HG03039 (cell line): ENCODE results near the gene RIPK4.
"Not testable (repeated sequence)": the region's sequence is repeated elsewhere in the genome, so short reads cannot be mapped to it uniquely, and the experiment has no call there.

Source experiments
- ATAC-seq: cut with Tn5 transposase; IDR thresholded peaks from one replicate; pipeline ENCODE4 v1.9.1; 2021; ENCODE audit warnings: mild to moderate bottlenecking, moderate library complexity; ENCODE audit not compliant: unreplicated experiment

Gene RIPK4

DNA sequence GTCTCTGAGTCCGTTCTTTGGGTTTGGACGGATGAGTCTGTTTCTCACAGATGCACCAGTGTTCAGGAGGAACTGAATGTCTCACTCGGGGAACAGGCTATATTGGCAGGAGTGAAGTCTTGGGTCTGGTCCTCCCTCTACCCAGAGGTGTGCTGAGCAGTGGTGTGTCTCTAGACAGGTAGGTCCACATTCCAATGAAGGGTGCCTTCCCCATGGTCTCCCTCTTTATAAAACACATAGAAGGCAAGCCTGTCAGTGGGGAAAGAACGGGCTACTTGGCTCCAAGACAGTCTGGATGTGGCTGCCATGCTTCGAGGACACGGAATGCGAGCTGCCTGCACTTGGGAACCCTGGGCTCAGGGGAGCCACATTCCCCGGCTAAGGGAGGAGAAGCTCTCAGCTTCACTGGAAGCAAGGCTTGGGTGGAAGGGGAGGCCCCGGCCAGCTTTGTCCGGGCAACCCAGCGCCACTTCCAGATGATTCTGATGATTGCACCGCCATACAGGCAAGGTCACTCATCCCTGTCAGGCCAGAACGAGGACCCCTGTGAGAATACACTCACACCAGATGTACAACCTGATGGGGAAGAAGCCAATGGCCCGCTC is 29.7 kb upstream of the RIPK4 start:
- no peak for ATAC-seq

DNA sequence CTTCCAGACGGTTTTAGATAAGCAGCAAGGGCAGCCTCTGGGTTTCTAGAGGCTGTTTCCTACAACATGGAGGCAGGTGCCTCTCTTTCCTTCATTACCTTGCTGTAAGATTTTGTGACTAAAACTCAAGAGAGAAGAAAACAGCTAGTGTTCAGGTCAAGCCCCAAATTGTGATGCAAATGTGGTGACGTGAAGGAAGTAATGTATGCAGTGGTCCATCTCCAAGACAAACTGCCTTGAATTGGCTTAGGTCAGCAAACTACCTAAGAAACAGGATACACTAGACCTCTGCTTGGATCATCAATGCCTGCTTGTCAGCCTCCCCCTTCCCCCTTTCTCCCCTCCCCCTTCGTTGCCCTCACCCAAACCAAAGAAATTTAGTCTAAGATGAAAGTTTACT is 28.9 kb upstream of the RIPK4 start:
- ATAC-seq, result no peak

DNA sequence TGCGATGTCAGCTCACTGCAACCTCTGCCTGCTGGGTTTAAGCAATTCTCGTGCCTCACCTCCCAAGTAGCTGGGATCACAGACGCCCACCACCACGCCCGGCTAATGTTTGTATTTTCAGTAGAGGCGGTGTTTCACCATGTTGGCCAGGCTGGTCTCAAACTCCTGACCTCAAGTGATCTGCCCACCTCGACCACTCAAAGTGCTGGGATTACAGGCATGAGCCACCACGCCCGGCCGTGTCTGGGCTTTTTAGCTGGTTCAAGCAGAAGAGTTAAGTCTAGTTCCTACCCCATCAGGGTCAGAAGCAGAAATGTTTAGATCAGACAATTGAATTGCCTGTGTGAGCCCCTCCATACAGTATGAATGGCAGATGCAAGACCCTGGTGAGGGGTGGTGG is 27.7 kb upstream of the RIPK4 start:
- ATAC-seq, result no peak

DNA sequence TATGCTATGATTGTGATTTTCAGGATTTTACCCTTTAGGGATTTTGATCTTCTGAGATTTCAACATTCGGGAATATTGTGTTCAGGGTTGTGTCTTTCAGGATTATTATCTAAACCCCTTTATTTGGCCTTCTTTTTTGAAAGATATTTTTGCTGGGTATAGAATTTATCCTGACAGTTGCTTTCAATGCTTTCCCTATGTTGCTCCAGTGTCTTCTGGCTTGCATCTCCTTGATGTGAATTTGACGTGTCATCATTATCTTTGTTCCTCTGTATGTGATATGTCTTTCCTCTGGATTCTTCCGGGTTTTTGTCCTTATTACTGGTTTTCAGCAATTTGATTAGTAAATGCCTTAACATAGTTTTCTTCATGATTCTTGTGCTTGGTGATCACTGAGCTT is 25.9 kb upstream of the RIPK4 start:
- ATAC-seq, result no peak

DNA sequence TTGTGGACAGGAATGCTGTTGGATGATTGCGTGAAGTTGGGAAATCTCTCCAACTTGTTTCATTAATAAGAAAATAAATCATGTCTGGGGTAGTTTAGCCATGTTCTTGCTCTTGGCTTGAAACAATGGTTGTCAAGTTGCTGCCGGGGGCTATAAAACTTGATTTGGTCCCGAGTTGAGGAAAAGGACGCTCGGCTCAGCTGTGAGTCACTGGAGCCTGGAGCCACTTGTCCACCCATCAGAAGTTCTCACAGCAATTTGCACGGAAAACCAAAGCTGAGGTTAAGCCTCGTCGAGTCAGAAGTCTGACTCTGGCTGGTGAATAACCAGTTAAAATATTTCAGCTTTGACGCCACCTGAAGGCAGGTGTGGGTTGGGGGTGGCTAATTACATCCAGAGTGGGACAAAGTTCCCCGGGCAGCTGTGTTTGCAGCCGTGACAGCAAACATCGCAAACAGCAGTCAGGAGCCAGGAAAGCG is 19.7 kb upstream of the RIPK4 start:
- no peak for ATAC-seq

DNA sequence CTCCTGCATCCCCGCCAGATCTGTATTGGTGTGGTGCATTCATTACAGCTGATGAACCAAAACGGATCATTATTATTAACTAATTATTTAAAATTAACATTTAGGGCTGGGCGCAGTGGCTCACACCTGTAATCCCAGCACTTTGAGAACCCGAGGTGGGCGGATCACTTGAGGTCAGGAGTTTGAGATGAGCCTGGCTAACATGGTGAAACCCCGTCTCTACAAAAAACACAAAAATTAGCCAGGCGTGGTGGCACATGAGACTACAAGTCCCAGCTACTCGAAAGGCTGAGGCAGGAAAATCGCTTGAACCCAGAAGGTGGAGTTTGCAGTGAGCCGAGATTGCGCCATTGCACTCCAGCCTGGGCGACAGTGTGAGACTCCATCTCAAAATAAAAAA is 18.4 kb upstream of the RIPK4 start:
- not testable (repeated sequence) for ATAC-seq

DNA sequence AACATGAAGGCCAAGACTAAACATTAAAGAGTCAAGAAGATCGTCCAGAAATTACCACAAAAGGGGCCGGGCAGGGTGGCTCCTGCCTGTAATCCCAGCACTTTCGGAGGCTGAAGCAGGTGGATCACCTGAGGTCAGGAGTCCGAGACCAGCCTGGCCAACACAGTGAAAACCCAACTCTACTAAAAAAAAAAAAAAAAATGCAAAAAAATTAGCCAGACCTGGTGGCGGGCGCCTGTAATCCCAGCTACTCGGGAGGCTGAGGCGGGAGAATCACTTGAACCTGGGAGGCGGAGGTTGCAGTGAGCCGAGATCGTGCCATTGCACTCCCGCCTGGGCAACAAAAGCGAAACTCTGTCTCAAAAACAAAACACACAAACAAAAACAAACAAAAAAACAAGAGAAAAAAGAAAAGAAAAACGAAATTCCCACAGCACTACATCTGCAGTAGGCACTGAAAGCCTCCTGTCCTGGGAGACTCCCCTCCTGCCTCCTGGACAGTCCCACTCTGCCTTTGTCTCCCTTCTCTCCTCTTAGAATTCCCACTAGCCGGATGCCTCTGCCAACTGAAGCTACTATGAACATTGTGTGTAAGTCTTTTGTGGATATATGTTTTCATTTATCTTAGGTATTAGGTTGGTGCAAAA is 17.7 kb upstream of the RIPK4 start:
- ATAC-seq, result no peak

DNA sequence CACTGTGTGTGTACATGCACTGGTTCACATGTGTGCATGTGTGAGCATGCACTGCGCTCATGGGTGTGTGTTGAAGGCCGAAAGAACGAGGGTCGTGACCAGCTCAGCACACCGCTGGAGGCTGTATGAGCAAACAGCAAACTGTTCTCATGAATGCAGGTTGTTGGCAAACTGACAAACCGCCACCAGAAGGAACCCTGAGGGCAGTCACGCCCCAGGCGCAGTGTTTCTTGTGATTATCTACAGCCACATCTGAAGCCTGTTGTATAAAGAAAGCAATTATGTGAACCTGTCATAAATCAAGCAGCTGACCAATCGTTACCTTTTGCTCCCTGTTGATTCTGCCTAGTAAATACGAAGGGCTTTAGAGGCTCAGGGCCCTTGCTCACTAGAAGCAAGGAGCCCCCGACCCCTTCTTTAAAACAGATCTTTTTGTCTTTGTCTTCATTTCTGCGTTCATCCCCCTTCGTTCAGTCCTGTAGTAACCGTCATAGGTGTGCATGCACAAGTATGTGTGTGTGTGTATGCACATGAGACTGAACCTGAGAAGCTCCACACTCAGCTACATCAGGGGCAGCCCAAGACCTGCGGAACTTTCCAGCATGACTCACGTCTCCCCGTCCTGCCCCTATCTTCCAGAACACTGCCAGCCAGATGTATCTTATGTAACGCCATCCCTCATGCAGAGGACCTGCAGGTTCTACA is 16.8 kb upstream of the RIPK4 start:
- no peak for ATAC-seq

DNA sequence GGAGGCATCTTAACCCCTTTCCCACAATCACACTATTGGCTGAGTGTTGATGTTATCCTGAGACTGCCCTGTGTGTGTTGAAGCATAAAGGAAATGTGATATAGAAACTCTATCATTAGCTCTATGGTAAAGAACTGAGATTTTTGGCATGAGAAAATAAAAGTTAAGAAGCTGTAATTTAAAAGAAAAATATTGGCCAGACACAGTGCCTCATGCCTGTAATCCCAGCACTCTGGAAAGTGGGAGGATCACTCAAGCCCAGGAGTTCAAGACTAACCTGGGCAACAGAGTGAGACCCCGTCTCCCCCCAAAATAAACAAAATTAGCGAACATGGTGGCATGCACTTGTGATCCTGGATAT is 14.2 kb upstream of the RIPK4 start:
- ATAC-seq, result no peak

DNA sequence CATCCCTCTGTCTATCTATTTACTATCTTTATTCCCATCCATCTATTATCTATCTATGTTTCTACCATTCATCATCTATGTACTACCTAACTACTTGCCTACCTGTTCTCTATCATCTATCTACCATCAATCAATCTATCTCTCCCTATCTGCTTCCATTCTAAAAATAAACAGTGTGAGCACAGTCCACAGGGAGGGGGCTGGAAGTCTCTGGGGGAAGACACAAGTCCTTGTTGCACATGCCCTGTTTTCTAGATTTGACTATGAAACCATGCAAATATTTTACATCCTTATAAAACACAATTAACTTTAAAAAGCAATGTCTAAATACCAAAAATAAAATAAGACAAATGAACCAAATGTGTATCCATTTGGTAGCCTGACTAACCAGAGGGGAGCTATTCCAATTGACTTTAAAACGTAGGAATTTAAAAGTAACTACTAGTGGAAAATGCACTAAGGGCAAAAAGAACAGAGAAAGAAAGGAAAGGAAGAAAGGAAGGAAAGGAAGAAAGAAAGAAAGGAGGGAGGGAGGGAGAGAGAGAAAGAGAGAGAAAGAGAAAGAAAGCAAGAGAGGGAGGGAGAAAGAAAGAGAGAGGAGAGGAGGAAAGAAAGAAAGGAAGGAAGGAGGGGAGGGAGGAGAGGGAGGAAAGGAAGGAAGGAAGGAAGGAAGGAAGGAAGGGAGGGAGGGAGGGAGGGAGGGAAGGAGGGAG is 13.6 kb upstream of the RIPK4 start:
- ATAC-seq, result no peak

DNA sequence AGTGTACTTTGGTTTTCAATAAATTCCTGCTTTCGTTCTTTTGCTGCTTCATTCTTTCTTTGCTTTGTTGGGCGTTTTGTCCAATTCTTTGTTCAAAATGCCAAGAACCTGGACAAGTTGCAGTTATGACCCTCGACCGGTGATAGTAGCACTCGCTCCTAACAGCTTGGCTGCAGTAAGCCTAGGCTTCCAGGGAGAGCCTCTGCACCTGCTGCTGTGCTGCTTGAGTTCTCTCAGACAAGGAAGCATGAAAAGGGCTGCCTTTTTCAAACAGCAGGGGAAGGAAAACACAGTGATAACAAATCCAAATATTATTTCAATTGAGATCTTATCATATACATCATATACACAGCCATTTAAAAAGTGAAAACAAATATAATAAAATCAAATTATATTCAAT is 12.8 kb upstream of the RIPK4 start:
- no peak for ATAC-seq

DNA sequence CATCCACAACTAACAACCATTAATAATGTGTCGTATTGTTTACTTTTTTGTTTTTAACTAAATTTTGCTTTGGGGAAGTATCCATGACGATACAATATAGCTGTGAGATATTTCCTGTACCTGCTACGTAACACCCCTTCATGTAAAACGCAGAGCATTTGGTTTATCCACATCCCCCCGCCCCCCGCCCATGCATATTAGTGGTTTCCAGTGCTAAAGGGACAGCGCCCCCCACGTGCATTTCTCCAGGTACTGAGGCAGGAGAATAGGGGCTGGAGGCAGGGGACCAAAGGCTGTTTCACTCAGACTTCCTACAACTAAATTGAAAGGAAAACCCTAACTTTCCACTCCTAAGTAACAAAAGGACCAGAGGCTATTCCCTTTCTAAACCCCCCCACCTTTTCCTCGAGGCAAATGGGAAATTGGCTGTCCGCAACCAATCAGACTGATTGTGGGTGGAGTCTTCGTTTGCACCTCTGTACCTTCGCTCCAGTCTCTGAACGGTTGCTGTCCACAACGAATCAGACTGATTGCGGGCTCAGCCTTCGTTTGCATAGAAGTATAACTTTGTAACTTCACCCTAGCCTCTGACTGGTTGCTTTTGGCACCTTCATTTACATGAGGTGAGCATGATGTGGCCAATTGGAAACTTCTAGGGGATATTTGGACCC is 12.2 kb upstream of the RIPK4 start:
- ATAC-seq, result no peak

DNA sequence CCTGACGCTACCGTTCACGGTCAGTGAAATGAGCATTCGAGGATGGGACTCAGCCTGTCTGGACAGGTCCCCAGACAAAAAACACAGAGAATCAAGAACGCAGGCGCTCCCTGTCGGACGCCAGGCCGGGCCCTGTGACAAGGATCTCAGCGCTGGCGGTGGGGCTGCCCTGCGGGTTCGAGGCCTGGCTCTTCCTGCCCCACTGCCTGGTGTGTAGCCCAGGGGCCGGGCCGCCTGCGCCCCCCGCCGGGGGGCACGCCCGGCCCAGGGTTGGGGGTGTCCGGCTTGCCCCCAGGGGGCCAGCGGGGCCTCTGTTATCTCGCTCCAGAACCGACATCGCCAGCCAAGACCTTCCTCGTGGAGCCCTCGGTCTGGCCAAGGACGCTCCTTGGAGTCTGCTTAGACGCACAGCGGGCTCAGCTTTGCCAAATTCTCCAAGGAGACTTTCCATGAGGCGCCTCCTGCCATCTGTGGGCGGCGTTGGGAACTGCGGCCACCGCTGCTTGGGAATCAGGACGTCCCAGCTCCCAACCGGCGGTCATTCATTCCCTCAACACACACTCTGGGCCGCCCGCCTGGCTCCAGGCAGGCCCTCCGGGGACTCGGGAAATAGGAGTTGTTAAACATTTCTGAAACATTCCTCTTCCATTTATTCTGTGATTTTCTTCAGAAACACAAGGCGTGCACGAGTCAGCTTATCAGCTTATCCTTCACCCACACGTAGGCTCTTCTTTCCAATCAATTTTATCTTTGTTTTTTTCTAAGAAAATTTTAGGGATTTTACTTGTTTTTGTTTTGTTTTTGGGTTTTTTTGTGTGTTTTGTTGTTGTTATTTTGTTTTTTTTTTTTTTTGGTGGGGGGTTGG is 11.3 kb upstream of the RIPK4 start:
- no peak for ATAC-seq

DNA sequence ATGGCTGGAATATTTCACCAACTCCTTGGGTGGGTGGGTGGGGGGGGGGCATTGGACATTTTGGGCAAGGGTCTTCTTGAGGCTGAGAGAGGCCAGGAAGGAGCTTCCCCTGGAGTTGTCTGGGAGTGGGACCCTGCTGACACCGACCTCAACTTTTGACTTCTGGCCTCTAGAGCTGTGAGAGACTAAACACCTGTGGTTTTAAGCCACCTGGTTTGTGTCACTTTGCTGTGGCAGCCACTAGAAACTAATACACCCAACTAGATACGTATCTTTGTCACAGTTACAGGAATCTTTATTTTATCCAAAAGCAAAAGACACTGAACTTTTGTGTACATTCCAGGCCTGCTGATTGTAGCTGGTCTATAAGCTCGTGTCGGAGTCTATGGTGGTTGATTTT is 9.9 kb upstream of the RIPK4 start:
- no peak for ATAC-seq

DNA sequence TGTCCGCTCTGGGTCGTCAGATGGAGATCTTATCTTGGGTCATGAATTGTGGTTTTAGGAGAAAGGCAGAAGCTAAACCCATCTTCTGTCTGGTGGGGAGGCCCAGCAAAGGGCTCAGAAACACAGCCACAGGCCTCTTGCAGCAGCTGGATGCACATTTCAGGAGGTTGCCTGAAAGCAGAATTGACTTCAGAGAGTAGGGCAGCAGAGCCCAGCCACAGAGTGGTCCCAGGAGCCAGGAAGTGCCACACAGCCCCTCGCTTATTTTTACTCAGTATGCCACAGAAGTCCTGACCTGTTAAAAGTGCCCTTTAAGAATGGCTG is 8.3 kb upstream of the RIPK4 start:
- no peak for ATAC-seq

DNA sequence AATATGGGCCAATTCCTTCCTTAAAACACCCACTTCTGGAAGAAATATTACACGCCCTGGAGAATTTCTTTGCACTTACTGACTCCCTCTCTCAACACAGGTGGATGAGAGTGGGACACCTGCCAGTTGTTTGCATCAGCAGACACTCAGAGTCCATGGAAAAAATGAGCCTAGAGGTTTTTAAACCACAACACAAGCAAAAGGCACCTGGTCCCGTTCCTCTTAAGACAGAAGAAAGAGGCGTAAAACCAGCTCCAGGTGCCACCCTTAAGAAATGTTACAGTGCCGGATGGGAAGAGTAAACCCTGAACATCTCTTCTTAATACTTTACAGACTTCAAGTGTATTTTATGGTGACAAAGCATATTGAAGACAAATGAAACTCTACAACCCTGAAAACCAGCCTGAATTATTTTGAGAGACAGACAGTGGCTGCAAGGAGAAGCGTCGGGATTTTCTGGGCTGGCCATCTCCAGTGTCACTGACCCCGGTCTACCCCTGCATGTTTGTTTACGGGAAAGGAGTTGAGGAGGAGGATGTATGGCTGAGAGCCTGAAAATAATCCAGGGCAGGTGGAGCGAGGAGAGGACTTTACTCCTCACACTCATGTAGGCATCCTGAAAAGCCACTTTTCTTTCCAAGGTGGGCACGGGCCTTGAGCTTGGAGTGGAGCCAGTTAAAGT is 7.8 kb upstream of the RIPK4 start:
- ATAC-seq, result no peak

DNA sequence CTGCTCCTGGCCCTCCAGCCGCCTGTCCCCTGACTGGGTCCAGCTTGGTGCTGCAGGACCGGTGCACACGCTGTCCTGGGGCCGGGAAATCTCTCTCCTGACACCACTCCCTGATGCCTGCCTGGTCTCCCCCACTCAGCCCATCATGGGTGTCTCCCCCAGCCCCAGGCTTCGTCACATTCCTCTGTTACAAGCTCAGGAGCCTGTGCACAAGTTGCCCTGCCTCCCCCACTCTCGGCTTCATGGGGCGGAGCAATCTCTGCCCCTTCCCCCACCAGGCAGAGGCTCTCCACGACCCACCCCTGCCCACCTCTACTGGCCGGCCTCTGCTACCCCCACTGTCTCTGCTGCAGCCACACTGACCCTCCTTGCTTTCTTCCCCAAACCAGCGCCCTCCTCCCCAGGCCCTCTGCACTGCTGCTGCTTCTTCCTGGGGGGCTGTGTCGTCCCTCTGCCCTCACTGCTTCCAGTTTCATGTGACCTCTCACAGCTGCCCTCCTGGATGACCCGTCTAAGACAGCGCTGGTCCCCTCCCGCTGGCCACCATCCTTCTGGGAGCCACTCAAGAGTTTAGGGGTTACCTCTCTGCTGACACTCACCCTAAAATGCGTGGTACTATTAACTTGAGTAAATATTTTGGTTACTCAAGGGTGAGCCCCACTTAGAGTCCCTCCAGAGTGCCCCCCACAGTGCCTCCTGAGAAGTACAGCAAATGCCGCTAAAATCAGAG is 5.7 kb upstream of the RIPK4 start:
- ATAC-seq, result no peak

DNA sequence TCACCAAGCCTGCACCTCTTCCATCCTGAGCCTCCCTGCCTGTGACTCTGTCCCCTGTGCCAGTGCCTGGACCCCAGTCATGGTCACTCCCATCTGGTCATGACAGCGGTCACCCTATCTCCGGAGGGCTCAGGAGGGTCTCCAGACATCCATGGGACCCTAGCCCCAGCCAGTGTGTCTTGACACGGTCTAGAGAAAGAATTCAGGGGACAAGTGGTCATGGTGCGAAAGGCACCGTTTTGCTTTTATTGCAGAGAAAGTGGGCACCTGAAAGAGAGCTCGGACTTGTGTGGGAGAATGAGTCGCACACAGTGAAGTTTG is 4.7 kb upstream of the RIPK4 start:
- ATAC-seq, result no peak

DNA sequence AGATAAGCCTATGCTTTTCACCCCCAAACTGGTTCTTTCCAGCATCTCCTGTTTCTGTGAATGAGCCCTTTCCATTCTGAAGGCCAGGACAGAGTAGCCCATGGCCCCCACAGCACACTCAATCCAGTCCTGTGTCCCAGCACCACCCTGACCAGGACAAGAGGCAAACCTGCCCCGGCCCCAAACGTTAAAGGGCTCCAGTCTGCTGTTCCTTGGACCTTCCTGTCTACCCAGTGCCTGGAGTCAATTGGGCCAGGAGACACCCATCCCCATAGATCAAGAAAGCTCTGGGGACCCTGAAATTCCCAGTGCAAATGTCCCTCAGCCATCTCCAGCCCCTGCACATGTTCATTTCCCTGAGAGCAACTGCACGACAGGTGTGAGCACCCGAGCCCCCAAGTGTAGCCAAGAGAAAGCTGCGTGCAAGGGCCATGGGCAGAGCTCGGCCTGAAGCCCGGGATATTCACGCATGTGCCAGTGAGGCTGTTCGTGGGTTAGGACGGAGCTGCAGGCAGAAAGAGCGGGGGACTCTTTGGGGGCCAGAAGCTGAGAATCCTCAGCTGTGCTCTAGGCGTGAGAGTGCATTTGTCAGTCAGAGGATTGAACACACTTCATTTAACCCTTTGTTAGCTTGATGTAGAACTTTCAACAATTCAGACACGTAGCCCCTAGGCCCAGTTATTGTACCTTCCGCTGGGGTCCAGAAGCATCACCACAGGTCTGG is 4.2 kb upstream of the RIPK4 start:
- no peak for ATAC-seq
